Colonic mucosa (tissue), 4 donors: Measurements from ENCODE around the gene LRTM1. TPM values are rescaled to one million over a fixed set of nuclear protein-coding genes. Genes with fewer than 3 reads are reported as not detected.

Experiments used
- DNase-seq: peaks from one replicate; pipeline ENCODE4 v3.0.0-alpha.2; 2020
- H3K27ac ChIP-seq: fragments of 200-600 bp; one replicate; pipeline ENCODE4 v1.8.0; 2021
- H3K27me3 ChIP-seq: fragments of 200-600 bp; one replicate; pipeline ENCODE4 v1.8.0; 2021
- H3K36me3 ChIP-seq: fragments of 200-600 bp; one replicate; pipeline ENCODE4 v1.8.0; 2021
- H3K4me1 ChIP-seq: fragments of 200-600 bp; one replicate; pipeline ENCODE4 v1.8.0; 2021; ENCODE audit warnings: mild to moderate bottlenecking
- H3K4me3 ChIP-seq: fragments of 200-600 bp; one replicate; pipeline ENCODE4 v1.8.0; 2021
- H3K9ac ChIP-seq, 2 donors: one replicate each; pipeline ENCODE4 v1.7.0; 2013; ENCODE audit warnings: control low read depth in 2 of 2, low read depth in 2 of 2, low read length in 2 of 2
- H3K9me3 ChIP-seq: fragments of 200-600 bp; one replicate; pipeline ENCODE4 v1.8.0; 2021
- CTCF ChIP-seq: fragments of 200-600 bp; IDR thresholded peaks from one replicate; pipeline ENCODE4 v1.8.0; 2022; ENCODE audit warnings: antibody characterized with exemption, mild to moderate bottlenecking
- intact Hi-C: fragments of 100-400 bp; cut with DNase I; formaldehyde crosslinking; loops from one replicate; pipeline ENCODE4 v1.14.1; 2022
- total RNA-seq, 2 donors: library from RNA; stranded (reverse); fragmentation: NEBNext Ultra II Directional in 1 of 2; extraction: Animal tissue kit (Norgen Biotek cat#: 25700) in 1 of 2; gene quantifications; one replicate each; pipeline ENCODE4 v1.2.1, GENCODE V29; 2021
- donor health status: healthy.
- donor health status: DM: no; HTN: no; CAD: no.
- donor health status: DM: no; HTN: no; CAD: no.

The LRTM1 gene
- total RNA-seq, 2 donors from 2014 or later, result not detected

- no peaks in the 10 kb centered on the region for H3K9me3 ChIP-seq
- TF ChIP-seq CTCF, result no peak
- H3K9ac ChIP-seq, result no peak overlapping the region
- no peak for DNase-seq
- H3K4me3 ChIP-seq, result no peak overlapping the region
- H3K36me3 ChIP-seq, result no peaks in the 10 kb centered on the region
- H3K27me3 ChIP-seq, result no peaks in the 10 kb centered on the region
- intact Hi-C loops, result no loop called here
- no peak overlapping the region for H3K27ac ChIP-seq
- no peaks in the 10 kb centered on the region for H3K4me1 ChIP-seq
Measured at GRCh38 chr3:54962200-54962599, 34.3 kb upstream of the LRTM1 start.

- intact Hi-C loops, result no loop called here
- no peaks in the 10 kb centered on the region for H3K9me3 ChIP-seq
- no peak overlapping the region for H3K4me3 ChIP-seq
- no peak overlapping the region for H3K9ac ChIP-seq
- no peak for DNase-seq
- TF ChIP-seq CTCF, result no peak
- H3K4me1 ChIP-seq, result no peaks in the 10 kb centered on the region
- H3K36me3 ChIP-seq, result no peaks in the 10 kb centered on the region
- no peak overlapping the region for H3K27ac ChIP-seq
- H3K27me3 ChIP-seq, result no peaks in the 10 kb centered on the region
Measured at GRCh38 chr3:54960701-54961100, 32.8 kb upstream of the LRTM1 start.

GRCh38 chr3:54960082-54960481, 32.2 kb upstream of the LRTM1 start:
- no peaks in the 10 kb centered on the region for H3K27me3 ChIP-seq
- H3K9ac ChIP-seq, result no peak overlapping the region
- H3K4me3 ChIP-seq, result no peak overlapping the region
- H3K9me3 ChIP-seq, result no peaks in the 10 kb centered on the region
- intact Hi-C loops, result no loop called here
- H3K27ac ChIP-seq, result no peak overlapping the region
- no peaks in the 10 kb centered on the region for H3K4me1 ChIP-seq
- no peaks in the 10 kb centered on the region for H3K36me3 ChIP-seq
- TF ChIP-seq CTCF, result no peak
- DNase-seq, result no peak

- intact Hi-C loops, result no loop called here
- no peak for TF ChIP-seq CTCF
Measured at GRCh38 chr3:54957711-54958110, 29.9 kb upstream of the LRTM1 start.

GRCh38 chr3:54955941-54956340, 28.1 kb upstream of the LRTM1 start:
- H3K9me3 ChIP-seq, result no peaks in the 10 kb centered on the region
- no peak for TF ChIP-seq CTCF
- DNase-seq, result no peak
- no peak overlapping the region for H3K9ac ChIP-seq
- no peak overlapping the region for H3K27ac ChIP-seq
- no peaks in the 10 kb centered on the region for H3K36me3 ChIP-seq
- intact Hi-C loops, result no loop called here
- H3K27me3 ChIP-seq, result no peaks in the 10 kb centered on the region
- no peak overlapping the region for H3K4me3 ChIP-seq
- H3K4me1 ChIP-seq, result no peaks in the 10 kb centered on the region

More at GRCh38 chr3:54957711-54958110, 29.9 kb upstream of the LRTM1 start:
- no peaks in the 10 kb centered on the region for H3K9me3 ChIP-seq
- H3K9ac ChIP-seq, result no peak overlapping the region
- DNase-seq, result no peak
- no peaks in the 10 kb centered on the region for H3K27me3 ChIP-seq
- no peaks in the 10 kb centered on the region for H3K4me1 ChIP-seq
- H3K27ac ChIP-seq, result no peak overlapping the region
- H3K36me3 ChIP-seq, result no peaks in the 10 kb centered on the region
- no peak overlapping the region for H3K4me3 ChIP-seq

GRCh38 chr3:54955496-54955895, 27.6 kb upstream of the LRTM1 start:
- TF ChIP-seq CTCF, result no peak
- Histone ChIP-seq H3K9me3 (no peaks in the 10 kb centered on the region), H3K9ac (no peak overlapping the region), H3K36me3 (no peaks in the 10 kb centered on the region), H3K4me3 (no peak overlapping the region), H3K27ac (no peak overlapping the region), H3K4me1 (no peaks in the 10 kb centered on the region), H3K27me3 (no peaks in the 10 kb centered on the region)
- DNase-seq, result no peak
- intact Hi-C loops, result no loop called here
